Measurements from ENCODE around the gene RAB1B. TPM values are rescaled to one million over a fixed set of nuclear protein-coding genes. Genes with fewer than 3 reads are reported as not detected.
A peak's percentile ranks its signal among the peaks of the same experiment; 100 is the strongest.
"Not testable (repeated sequence)": the region's sequence is repeated elsewhere in the genome, so short reads cannot be mapped to it uniquely, and the experiment has no call there.

The RAB1B gene
- total RNA-seq, 4 donors from 2014 or later, result 74.0 to 107 (median 87.1) TPM

DNA sequence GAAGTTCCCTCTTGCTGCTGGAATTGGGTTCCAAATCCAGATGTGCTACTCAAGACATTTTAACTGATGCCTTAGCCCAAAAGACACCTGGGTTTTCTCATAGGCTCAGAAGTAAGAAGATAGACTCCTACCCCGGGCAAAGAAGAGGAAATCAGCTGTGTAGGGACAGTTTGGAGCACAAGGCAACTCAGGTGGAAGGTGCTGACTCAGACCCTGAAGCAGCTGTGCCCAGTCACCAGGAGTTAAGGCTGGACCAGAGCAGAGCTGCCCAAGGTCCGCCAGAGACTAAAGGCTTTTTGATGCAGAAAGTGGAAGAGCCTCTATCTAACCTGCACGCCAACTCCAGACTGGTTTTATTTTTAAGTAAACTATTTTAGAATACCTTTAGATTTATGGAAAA lies 20.6 kb upstream of the RAB1B start:
- ATAC-seq (ENCODE audit: low FRiP score) (no peak), DNase-seq (ENCODE audit: low spot score) (no peak)
- TF ChIP-seq, protein P1, sequence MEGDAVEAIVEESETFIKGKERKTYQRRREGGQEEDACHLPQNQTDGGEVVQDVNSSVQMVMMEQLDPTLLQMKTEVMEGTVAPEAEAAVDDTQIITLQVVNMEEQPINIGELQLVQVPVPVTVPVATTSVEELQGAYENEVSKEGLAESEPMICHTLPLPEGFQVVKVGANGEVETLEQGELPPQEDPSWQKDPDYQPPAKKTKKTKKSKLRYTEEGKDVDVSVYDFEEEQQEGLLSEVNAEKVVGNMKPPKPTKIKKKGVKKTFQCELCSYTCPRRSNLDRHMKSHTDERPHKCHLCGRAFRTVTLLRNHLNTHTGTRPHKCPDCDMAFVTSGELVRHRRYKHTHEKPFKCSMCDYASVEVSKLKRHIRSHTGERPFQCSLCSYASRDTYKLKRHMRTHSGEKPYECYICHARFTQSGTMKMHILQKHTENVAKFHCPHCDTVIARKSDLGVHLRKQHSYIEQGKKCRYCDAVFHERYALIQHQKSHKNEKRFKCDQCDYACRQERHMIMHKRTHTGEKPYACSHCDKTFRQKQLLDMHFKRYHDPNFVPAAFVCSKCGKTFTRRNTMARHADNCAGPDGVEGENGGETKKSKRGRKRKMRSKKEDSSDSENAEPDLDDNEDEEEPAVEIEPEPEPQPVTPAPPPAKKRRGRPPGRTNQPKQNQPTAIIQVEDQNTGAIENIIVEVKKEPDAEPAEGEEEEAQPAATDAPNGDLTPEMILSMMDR (IDR thresholded peaks at IDR 0.05), result no peak

DNA sequence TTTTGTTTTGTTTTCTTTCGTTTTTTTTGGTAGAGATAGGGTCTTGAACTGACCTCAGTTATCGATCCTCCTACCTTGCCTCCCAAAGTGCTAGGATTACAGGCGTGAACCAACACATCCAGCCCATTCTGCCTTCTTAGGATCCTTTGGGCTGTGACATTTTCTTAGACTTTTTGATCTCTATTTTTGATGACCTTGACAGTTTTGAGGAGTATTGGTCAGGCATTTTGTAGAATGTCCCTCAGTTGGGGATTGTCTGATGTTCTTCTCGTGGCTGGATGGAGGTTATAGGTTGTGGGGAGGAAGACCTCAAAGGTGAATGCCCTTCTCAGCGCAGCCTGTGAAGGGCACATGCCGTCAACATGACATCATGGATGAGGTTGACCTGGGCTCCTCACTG lies 19.5 kb upstream of the RAB1B start:
- no peak for DNase-seq (ENCODE audit: low spot score)
- no peak for ATAC-seq (ENCODE audit: low FRiP score)
- TF ChIP-seq, protein P1 (IDR thresholded peaks at IDR 0.05), result no peak

DNA sequence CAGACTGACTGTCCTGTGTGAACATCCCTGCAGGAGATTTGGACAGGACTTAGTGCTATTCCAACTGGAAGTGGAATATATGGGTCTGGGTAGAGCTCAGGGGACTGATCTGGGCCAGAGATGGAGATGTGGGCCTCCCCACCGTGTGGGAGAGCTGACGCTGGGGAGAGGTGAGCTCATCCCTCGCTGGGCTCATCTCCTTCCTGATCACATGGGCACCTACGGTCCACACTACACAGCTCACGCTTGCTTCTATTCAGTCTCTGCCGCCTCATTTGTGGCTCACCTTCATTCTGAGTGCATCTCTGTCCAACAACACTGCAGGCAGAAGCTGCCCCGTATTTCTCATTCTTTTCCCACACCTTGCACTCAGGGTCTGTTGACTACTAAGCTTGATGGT lies 16.6 kb upstream of the RAB1B start:
- DNase-seq (ENCODE audit: low spot score), result no peak
- TF ChIP-seq, protein P1 (IDR thresholded peaks at IDR 0.05), result no peak
- no peak for ATAC-seq (ENCODE audit: low FRiP score)

DNA sequence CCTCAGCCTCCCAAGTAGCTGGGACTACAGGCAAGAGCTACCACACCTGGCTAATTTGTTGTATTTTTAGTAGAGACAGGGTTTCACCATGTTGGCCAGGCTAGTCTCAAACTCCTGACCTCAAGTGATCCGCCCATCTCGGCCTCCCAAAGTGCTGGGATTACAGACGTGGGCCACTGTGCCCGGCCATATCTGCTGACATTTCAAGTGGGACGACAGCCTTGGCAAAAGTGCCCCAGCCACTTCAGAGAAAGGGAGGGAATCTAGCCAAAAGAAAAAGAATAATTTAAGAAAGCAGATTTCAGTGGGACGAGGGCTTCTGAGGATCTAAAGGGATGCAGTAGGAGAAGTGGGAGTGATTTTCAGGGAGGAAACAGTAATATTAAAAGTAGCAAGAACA lies 15.4 kb upstream of the RAB1B start:
- not testable (repeated sequence) for DNase-seq (ENCODE audit: low spot score); ATAC-seq (ENCODE audit: low FRiP score)

DNA sequence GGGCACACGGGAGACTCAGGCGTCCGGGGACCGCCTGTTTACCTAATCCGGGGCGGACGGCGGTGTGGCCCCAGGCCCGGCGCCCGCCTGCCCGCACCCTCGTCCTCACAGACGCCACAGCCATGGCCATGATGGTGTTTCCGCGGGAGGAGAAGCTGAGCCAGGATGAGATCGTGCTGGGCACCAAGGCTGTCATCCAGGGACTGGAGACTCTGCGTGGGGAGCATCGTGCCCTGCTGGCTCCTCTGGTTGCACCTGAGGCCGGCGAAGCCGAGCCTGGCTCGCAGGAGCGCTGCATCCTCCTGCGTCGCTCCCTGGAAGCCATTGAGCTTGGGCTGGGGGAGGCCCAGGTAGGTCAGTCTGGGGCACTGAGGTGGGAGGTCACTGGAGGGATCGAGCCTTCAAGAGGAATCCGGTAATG lies 10.0 kb upstream of the RAB1B start:
- peak; percentile 2 for ATAC-seq (ENCODE audit: low FRiP score)
- TF ChIP-seq, protein P1 (IDR thresholded peaks at IDR 0.05), result no peak
- no peak for DNase-seq (ENCODE audit: low spot score)

DNA sequence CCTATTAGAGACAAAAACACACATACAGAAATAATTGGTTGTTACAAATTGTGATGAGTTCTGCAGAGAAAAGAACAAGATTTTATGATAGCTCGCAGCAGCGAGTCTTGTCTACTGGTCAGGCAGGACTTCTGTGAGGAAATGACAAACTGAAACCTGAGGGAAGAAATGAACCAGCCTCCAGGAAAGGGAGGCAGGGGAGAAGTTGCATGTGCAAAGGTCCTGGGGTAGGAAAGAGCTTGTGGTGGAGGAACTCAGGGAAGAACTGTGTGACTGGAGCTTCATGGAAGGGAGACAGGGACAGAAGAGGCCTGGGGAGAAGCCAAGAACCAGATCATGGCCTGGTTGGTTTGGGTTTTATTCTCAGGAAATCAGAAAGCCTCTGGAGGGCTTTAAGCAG lies 9.2 kb upstream of the RAB1B start:
- ATAC-seq (ENCODE audit: low FRiP score), result no peak
- TF ChIP-seq, protein P1 (IDR thresholded peaks at IDR 0.05), result no peak
- DNase-seq (ENCODE audit: low spot score), result no peak

DNA sequence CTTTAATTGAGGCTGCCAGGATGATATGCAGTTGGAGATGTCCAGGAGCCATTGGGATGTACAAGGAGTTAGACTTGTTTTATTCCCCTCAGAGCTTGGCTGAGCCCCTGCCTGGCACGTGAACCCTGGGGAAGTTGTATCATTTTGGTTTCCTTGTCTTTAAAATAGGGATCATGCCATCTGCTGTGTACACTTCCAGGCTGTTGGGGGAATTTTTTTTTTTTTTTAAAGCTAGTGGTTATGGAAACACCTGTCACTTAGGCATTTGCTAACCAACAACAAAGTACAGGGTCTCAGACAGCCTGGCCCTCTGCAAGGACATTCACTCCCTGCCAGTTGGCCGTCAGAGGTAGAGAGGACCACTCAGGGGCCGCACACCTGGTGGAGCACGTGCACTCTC lies 8.5 kb upstream of the RAB1B start:
- TF ChIP-seq, protein P1 (IDR thresholded peaks at IDR 0.05), result no peak
- DNase-seq (ENCODE audit: low spot score) (no peak), ATAC-seq (ENCODE audit: low FRiP score) (no peak)

DNA sequence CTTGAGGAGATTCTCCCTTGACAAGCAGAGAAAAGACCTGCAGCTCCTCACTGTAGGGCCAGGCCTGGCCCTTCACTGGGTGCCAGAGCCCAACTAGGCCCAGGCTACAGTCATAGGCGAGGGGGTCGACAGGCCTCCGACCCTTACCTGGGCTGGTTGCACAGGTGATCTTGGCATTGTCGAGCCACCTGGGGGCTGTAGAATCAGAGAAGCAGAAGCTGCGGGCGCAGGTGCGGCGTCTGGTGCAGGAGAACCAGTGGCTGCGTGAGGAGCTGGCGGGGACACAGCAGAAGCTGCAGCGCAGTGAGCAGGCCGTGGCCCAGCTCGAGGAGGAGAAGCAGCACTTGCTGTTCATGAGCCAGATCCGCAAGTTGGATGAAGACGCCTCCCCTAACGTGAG lies 6.9 kb upstream of the RAB1B start:
- DNase-seq (ENCODE audit: low spot score) (no peak), ATAC-seq (ENCODE audit: low FRiP score) (no peak)
- TF ChIP-seq, protein P1 (IDR thresholded peaks at IDR 0.05), result no peak

Data from omental fat pad (tissue), 4 donors.